ENCODE results near the gene PDK4.
A peak's percentile ranks its signal among the peaks of the same experiment; 100 is the strongest.
"Not testable (repeated sequence)": the region's sequence is repeated elsewhere in the genome, so short reads cannot be mapped to it uniquely, and the experiment has no call there.

PDK4 gene

DNA sequence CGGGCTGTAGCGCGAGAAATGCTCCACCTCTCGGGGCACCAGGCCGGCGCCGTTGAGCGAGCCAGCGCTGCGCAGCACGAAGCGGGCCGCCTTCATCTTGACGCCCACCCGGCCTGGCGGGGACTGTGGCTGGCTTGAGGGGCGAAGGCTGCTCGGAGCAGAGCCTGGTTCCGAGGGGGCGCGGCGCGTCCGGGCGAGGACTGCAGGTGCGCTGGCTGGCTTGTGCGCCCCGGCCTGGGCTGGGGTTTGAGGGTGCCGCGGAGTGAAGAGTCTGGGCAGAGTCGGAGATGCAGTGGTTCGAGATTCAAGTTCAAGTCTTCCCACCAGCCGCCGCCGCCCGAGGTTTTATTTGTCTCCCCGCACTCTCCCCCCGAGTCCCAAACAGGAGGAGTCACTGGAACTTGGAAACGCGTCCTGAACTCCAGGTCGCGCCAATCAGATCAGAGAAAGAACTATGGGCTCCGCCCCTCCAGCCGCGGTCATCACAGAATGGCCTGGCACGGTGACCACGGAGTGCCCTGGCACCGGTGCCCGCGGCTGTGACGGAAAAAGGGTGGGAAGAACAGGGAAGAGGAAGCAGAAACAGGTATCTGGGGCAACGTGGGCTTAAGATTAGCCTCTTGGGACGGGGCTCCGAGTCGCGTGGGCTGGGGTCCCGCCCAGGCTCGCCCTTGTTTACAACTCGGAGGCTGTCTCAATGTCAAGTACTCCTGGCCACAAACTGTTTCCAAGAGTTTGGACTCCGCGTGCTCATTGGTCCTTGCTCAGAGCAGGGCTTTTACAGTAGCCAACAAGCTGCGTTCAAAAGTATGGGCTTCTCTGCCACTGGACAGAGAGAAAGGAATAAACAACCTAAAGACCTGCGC is at the start of gene PDK4:
PDK4 (minus strand) TSS at position 319 of the 866 bp plus-strand sequence; CDS start at position 96, 223 bp downstream.
- DNase-seq, result peak in 2 of 3 experiments; percentile 67 to 85

- DNase-seq, result no peak
These were observed 45.9 kb upstream of the PDK4 start for GRCh38 chr7:95642173-95642572.

DNA sequence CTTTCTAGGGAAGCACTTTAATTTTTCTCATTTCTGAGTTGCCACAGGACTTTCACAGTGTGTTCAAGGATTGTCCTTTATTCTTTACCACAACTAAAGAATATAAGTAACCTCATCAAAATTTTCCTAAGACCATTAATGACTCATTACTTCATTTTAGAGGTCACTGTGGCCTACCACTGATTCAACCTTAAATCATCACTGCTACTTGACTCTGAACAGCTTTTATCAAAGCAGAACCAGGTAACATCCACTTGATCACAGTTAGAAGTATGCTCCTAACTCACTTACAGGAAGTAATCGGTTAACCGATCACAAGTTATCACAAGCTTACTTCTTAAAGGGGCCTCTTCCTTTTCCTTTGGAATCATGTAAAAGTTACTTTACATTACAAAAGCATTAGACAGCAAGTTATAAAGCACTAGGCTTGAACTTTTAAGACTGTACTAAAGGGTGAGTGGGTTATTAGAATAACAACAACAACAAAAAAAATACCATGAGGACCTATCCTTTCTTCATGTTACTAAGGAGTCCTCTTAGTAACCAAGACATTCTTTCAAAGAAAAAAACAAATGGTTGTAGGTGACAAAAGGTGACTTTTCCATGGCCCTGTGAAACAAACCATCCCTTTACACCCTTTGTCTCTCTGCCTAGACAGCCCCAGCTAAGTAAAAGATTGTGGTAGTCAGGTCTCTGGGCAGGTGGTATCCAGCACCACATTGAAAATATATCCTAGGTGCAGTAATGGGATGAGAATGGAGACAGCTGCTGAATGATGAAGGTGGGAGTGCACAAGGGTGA is 40.0 kb upstream of the PDK4 start:
- no peak for DNase-seq

DNA sequence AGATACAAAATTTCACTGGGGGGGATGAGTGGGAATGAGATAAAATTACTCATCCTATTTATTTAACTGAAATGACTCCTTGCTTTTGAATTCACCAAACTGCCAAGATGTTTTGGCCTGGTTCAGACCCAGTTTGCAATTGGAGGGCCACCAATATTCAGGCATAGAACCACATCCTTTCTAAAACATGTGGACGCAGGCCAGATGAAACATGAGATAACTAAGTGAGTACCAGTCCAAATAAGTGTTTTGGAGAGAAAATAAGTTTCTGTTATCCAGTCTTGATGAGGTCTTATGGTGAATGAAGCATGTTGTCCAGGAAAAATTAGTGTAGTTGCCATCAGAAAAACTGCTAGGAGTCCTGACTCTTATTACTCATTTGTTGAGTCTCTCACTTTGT is 36.3 kb upstream of the PDK4 start:
- no peak for DNase-seq

DNA sequence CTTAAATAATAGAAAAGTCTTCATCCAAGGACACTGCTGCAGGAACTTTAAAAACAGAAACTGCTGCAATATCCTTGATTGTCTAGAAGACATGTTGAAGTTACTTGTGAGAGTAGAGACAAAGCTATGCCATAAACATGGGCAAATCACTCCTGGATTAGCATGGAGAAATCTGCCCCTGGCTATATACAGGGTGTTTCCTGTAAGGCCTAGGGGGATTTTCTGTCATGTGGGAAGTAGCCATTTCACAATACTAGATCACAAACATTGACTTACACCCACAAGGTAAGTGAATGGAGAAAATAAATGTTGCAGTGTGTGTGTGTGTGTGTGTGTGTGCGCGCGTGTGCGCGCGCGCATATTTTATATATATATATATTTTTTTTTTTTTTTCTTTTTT is 35.2 kb upstream of the PDK4 start:
- no peak for DNase-seq

GRCh38 chr7:95630702-95631458 is 34.6 kb upstream of the PDK4 start:
- DNase-seq, result no peak

DNA sequence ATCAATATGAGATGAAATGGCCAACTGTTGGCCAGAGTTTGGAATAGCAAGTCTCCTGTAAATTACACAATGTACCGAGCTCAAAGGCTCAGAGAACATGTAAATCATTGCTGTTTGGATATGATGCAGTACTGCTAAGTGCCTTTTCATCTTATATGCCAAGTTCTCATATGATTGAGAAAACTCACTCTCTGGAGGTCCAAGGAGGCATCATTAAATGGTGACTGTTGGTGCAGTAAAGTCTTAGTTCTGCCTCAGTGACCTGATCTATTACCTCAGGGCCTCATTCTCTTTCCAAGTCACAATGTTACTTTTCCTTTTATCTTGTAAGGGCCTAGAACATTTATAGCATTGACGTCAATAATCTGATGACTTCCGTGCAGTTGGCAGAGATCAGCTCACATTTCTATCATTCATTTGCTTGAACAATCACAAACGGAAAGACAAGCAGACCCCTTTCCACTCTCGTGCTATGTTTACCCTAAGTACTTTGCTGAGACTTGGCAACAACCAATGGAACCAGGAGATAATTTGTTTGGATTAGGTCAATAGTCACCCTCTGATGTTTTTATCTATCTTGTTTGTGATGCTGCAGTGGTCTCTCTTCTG is 32.6 kb upstream of the PDK4 start:
- DNase-seq, result peak in 1 of 3 experiments; percentile 25

- no peak for DNase-seq
These were observed 27.5 kb upstream of the PDK4 start for GRCh38 chr7:95623788-95624187.

GRCh38 chr7:95622859-95623258 is 26.5 kb upstream of the PDK4 start:
- no peak for DNase-seq

DNA sequence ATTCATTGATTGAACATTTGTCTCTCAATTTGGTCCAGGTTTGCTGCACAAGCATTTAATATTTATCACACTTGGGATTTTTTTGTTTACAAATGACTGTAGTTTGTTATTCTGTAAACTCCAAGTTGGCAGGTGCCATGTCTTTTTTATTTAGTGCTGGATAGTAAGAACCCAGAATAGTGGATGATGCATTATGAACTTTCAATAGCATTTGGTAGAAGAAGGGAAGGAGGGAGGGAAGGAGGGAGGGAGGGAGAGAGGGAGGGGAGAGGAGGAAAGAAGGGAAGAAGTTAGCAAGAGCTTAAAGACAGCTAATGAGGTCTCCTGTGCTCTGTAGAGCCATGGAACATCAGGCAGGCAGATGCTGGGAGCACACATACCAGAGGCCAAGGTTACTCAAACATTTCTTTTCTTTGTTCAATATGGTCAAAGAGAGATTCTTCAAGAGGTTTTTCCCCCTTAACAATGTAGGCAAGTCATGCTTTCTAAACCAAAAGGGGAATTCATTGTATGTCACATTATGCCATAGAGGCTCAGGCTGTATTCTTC is 25.8 kb upstream of the PDK4 start:
- no peak for DNase-seq

DNA sequence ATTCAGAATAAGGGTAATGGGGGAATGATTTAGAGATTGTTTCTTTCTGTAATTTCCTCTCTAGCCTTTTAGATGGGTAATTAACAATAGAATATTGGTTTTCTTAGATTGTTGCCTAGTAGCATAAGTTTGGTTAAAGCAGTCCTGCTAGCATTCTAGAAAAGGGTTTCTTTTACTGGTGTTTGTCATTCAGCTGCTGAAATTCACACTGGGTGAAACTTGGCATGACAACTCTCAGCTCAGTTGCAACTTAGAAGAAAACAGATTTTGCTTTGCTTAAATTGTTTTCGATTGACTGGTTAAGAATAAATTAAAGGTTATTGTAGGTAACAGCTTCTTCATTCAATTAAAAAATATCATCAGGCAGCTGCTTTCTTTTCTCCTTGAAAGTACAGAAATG is 25.1 kb upstream of the PDK4 start:
- no peak for DNase-seq

- no peak for DNase-seq
These were observed 24.3 kb upstream of the PDK4 start for GRCh38 chr7:95620631-95621030.

- no peak for DNase-seq
These were observed 23.6 kb upstream of the PDK4 start for GRCh38 chr7:95619921-95620320.

- no peak for DNase-seq
These were observed 23.2 kb upstream of the PDK4 start for GRCh38 chr7:95619517-95619916.

GRCh38 chr7:95614442-95614940 is 18.2 kb upstream of the PDK4 start:
- DNase-seq, result no peak

DNA sequence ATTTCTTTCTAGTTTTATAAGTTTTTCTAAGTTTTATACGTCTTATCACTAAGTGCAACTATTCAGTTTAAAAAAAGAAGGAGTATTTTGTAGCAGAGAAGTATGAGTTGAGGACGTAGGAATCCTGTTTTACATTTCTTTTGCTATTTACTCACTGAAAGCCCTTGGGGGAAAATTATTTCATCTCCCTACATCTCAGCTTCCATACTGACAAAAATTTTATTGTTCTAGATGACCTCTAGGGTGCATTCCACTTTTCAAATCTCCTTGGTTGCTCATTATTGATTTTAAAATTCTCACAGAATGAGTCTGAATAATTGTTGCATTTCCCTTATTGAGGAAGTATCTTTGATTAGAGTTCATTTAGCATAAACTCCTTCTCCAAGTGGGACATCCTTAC is 14.9 kb upstream of the PDK4 start:
- no peak for DNase-seq

- DNase-seq, result peak; percentile 57 to 84 (median 58)
These were observed 13.1 kb upstream of the PDK4 start for GRCh38 chr7:95609277-95609971.

- peak; percentile 18 to 60 (median 39) for DNase-seq
These were observed 12.2 kb upstream of the PDK4 start for GRCh38 chr7:95608359-95609173.

DNA sequence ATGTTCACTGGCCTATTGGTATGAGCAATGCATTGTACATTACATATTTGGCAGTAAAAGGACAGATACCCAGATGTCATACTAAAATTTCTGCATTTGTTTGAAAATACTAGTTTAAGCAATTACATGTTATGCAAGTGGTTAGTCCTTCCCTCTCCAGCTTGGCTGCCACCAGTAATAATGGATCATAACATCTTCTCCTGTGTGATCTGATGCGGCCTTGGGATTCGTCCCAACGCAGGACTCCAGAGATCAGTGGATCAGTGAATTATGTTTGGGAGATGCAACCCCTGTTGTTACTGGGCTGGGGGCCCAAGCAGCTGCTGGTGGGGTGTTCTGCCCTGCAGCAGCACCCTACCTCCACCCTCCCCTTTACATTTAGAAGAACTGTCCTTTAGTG is 11.2 kb upstream of the PDK4 start:
- no peak for DNase-seq

DNA sequence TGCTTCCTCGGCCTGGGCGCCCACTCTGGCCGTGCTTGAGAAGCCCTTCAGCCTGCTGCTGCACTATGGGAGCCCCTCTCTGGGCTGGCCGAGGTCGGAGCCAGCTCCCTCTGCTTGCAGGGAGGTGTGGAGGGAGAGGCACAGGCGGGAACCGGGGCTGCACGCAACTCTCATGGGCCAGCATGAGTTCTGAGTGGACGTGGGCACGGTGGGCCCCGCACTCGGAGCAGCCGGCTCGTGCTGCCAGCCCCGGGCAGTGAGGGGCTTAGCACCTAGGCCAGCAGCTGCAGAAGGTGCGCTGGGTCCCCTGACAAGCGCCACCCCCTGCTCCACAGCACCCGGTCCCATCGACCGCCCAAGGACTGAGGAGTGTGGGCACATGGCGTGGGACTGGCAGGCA is 9.0 kb upstream of the PDK4 start:
- no peak for DNase-seq

DNA sequence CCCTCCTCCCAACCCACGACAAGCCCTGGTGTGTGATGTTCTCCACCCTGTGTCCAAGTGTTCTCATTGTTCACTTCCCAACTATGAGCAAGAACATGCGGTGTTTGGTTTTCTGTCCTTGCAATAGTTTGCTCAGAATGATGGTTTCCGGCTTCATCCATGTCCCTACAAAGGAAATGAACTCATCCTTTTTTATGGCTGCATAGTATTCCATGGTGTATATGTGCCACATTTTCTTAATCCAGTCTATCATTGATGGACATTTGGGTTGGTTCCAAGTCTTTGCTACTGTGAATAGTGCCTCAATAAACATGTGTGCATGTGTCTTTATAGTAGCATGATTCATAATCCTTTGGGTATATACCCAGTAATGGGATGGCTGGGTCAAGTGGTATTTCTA is 8.5 kb upstream of the PDK4 start:
- not testable (repeated sequence) for DNase-seq

Measured in NCI-H1417 (cell line).